D721Med (cell line): Measurements from ENCODE around the gene BCAS3.

Experiments used
- DNase-seq: peaks from one replicate; pipeline ENCODE4 v3.0.0; 2011; ENCODE audit warnings: low spot score; ENCODE audit not compliant: insufficient read length
- FAIRE-seq: peaks from 2 replicates; lab custom pipeline; 2011; peaks lifted over from hg19 to GRCh38; lab: Jason Lieb, UNC
- CTCF ChIP-seq: IDR thresholded peaks from 2 replicates; pipeline ENCODE4 v1.5.1; 2012; ENCODE audit warnings: mild to moderate bottlenecking, control low read depth; ENCODE audit not compliant: insufficient read depth; ENCODE audit errors: missing control alignments

BCAS3 gene

GRCh38 chr17:61303817-61304096 is 626.1 kb downstream of the BCAS3 start:
- DNase-seq (no peak), FAIRE-seq (no peak)
- TF ChIP-seq CTCF, result no peak

- no peak for TF ChIP-seq CTCF
- no peak for FAIRE-seq
- DNase-seq, result no peak
Measured at GRCh38 chr17:61305024-61305423, 627.4 kb downstream of the BCAS3 start.

- FAIRE-seq, result no peak
- no peak for TF ChIP-seq CTCF
- no peak for DNase-seq
Measured at GRCh38 chr17:61306003-61306402, 628.4 kb downstream of the BCAS3 start.

GRCh38 chr17:61307905-61308886 is 630.5 kb downstream of the BCAS3 start:
- DNase-seq (no peak), FAIRE-seq (no peak)
- no peak for TF ChIP-seq CTCF

- TF ChIP-seq CTCF, result no peak
- DNase-seq, result no peak
- no peak for FAIRE-seq
Measured at GRCh38 chr17:61309362-61310256, 632.0 kb downstream of the BCAS3 start.

- DNase-seq, result no peak
Measured at GRCh38 chr17:61310590-61310989, 632.9 kb downstream of the BCAS3 start.

More at GRCh38 chr17:61310590-61310989, 632.9 kb downstream of the BCAS3 start:
- no peak for TF ChIP-seq CTCF
- FAIRE-seq, result no peak
